ENCODE measurements around the gene CALM1. TPM values are rescaled to one million over a fixed set of nuclear protein-coding genes. Genes with fewer than 3 reads are reported as not detected.

The CALM1 gene
- total RNA-seq, 1 experiment from 2014 or later = 998 TPM

DNA sequence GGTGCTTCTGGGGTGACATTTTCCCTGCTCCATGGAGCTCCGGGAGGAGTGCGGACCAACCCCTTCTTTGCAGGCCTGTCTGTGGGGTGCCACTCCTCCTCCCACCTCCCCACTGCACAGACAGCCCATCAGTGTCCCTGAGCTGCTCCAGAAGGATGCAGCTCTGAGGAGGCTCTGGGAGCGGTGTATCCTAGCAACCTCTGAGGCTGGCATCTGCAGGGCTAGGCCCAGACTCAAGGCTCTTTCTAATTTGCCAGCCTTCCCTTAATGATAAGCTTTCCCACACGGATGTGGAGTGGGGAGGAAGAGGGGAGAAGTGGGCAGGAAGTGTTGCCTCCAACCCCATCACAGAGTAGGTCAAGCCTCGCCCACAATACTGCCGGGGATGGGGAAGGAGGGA is 59.7 kb downstream of the CALM1 start:
- no peaks in the 10 kb centered on the region for H3K9me3 ChIP-seq (ENCODE audit: low read depth, low read length, poor library complexity, severe bottlenecking)
- H3K4me3 ChIP-seq (ENCODE audit: low read depth, low read length, poor library complexity, severe bottlenecking) = no peak overlapping the region
- H3K36me3 ChIP-seq (ENCODE audit: insufficient read depth, low read length, poor library complexity, severe bottlenecking) = no peaks in the 10 kb centered on the region
- H3K27me3 ChIP-seq (replicated peaks; ENCODE audit: insufficient read depth, low read depth, low read length, poor library complexity) = no peaks in the 10 kb centered on the region
- ChIA-PET CTCF (no interaction called here), POLR2A (ENCODE audit: low non-redundant PET) (no interaction called here)
- H3K27ac ChIP-seq (ENCODE audit: low read depth, low read length, poor library complexity, severe bottlenecking) = no peak overlapping the region
- H3K4me1 ChIP-seq (ENCODE audit: insufficient read depth, low read length, poor library complexity, severe bottlenecking) = no peaks in the 10 kb centered on the region
- no peak for DNase-seq (ENCODE audit: low spot score)
- TF ChIP-seq CTCF (conservative IDR thresholded peaks at IDR 0.05; ENCODE audit: low read depth, low read length) (no peak), EZH2 (IDR thresholded peaks at IDR 0.05; ENCODE audit: borderline replicate concordance, low read depth, low read length, poor library complexity, severe bottlenecking) (no peak)
- no TSS peak for BruUV-seq (replicated peaks)
- intact Hi-C loops (cut with micrococcal nuclease; ENCODE audit: unreplicated experiment) = no loop called here

DNA sequence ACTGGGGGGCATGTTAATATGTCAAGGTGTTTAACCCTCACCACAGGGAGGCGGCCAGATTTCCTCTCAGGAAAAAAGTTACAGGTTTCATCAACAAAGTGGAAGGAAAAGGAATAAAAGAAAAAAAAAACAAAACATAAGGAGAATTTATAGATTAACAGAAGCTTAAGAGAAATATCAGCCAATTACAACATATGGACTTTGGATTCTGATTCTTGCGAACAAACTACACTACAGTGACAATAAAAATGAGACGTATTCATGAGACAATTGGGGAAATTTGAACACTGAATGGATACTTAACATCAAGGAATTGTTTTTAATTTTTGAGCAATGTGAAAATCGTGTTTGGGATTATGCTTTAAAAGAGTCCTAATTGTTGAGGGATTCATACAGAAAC is 60.4 kb downstream of the CALM1 start:
- ChIA-PET CTCF (no interaction called here), POLR2A (ENCODE audit: low non-redundant PET) (no interaction called here)
- Histone ChIP-seq H3K36me3 (ENCODE audit: insufficient read depth, low read length, poor library complexity, severe bottlenecking) (no peaks in the 10 kb centered on the region), H3K9me3 (ENCODE audit: low read depth, low read length, poor library complexity, severe bottlenecking) (no peaks in the 10 kb centered on the region), H3K27ac (ENCODE audit: low read depth, low read length, poor library complexity, severe bottlenecking) (no peak overlapping the region), H3K4me1 (ENCODE audit: insufficient read depth, low read length, poor library complexity, severe bottlenecking) (no peaks in the 10 kb centered on the region), H3K4me3 (ENCODE audit: low read depth, low read length, poor library complexity, severe bottlenecking) (no peak overlapping the region), H3K27me3 (replicated peaks; ENCODE audit: insufficient read depth, low read depth, low read length, poor library complexity) (no peaks in the 10 kb centered on the region)
- no peak for DNase-seq (ENCODE audit: low spot score)
- intact Hi-C loops (cut with micrococcal nuclease; ENCODE audit: unreplicated experiment) = no loop called here
- TF ChIP-seq EZH2 (IDR thresholded peaks at IDR 0.05; ENCODE audit: borderline replicate concordance, low read depth, low read length, poor library complexity, severe bottlenecking) = no peak
- TF ChIP-seq CTCF (conservative IDR thresholded peaks at IDR 0.05; ENCODE audit: low read depth, low read length) = no peak
- BruUV-seq (replicated peaks) = no TSS peak

Other genes starting within 250 kb of the CALM1 start
- gene PSMC1, start 140.5 kb upstream of the CALM1 start, total RNA-seq (2021) = 278 and 318 TPM in 2 replicates
- 19.7 and 21.1 TPM in 2 replicates for gene NRDE2, start 65.1 kb upstream of the CALM1 start, total RNA-seq (2021)

All from A673 (cell line).